ENCODE measurements around the gene TTLL1. TPM values are rescaled to one million over a fixed set of nuclear protein-coding genes. Genes with fewer than 3 reads are reported as not detected.
A peak's percentile ranks its signal among the peaks of the same experiment; 100 is the strongest.

Gene TTLL1
- total and polyA plus RNA-seq, 2 of the 4 experiments (the other 2 are of a cell fraction) = 10.8 to 13.2 TPM

- TF ChIP-seq USF2 (IDR thresholded peaks at IDR 0.05; ENCODE audit: low read depth, low read length) = no peak
Observed at GRCh38 chr22:43090130-43090789, 1.1 kb upstream of the TTLL1 start (continued).

- Histone ChIP-seq H2BK20ac (ENCODE audit: low read depth, low read length) (no peak overlapping the region), H2BK15ac (ENCODE audit: low read depth, low read length) (no peak overlapping the region), H3K36me3 (ENCODE audit: control insufficient read depth, insufficient read depth, low read length) (no peaks in the 10 kb centered on the region), H3K4me2 (ENCODE audit: low read depth, low read length) (peak overlapping the region; percentile 96), H3K18ac (ENCODE audit: low read depth, low read length) (peak overlapping the region; percentile 33; the same call in 1 of the 2 replicates), H4K91ac (ENCODE audit: insufficient read depth, low read depth, low read length) (peak overlapping the region; percentile 8; the same call in 1 of the 2 replicates), H2AK9ac (replicated peaks; ENCODE audit: low read depth, low read length, poor library complexity) (peak overlapping the region; percentile 13), H3K14ac (replicated peaks; ENCODE audit: low read depth, low read length) (peak overlapping the region; percentile 65), H2BK120ac (ENCODE audit: low read depth, low read length) (peak overlapping the region; percentile 20), H2BK5ac (ENCODE audit: low read depth, low read length, poor library complexity, severe bottlenecking) (peak overlapping the region; percentile 60), H4K5ac (ENCODE audit: low read depth, low read length) (peak overlapping the region; percentile 21), H3K27ac (ENCODE audit: insufficient read depth, low read length) (peak overlapping the region; percentile 64), H3K27me3 (ENCODE audit: control insufficient read depth, insufficient read depth, low read length) (no peaks in the 10 kb centered on the region), H3K9me3 (ENCODE audit: control insufficient read depth, insufficient read depth, low read length) (no peaks in the 10 kb centered on the region), H2AK5ac (ENCODE audit: low read depth, low read length) (peak overlapping the region; percentile 11), H2AFZ (replicated peaks; ENCODE audit: low read length, poor library complexity) (peak overlapping the region; percentile 98), H3K4me3 (ENCODE audit: insufficient read depth, low read depth, low read length) (peak overlapping the region; percentile 85), H3K23ac (ENCODE audit: low read depth, low read length) (peak overlapping the region; percentile 63), H3K9me1 (ENCODE audit: insufficient read depth, low read length) (peaks cover 14% of the 10 kb centered on the region), H3K4me1 (ENCODE audit: control insufficient read depth, insufficient read depth, low read length) (0 out of 2 replicates have a peak, but pooled peaks cover 2% of the 10 kb centered on the region), H3K56ac (ENCODE audit: extremely low read depth, insufficient read depth, low read length) (peak overlapping the region; percentile 12; the same call in 1 of the 2 replicates), H3K4ac (ENCODE audit: low read depth, low read length) (peak overlapping the region; percentile 53), H3K9ac (ENCODE audit: low read depth, low read length) (peak overlapping the region; percentile 70), H4K20me1 (ENCODE audit: insufficient read depth, low read length) (no peaks in the 10 kb centered on the region), H4K8ac (ENCODE audit: low read depth in 2 of 2, low read length in 2 of 2) (peak overlapping the region; percentile 76 to 85), H3K79me1 (ENCODE audit: low read depth in 1 of 2, low read length in 2 of 2) (peaks cover 0 to 19% of the 10 kb centered on the region in 2 experiments; a peak in 2 of 4 replicates)
- CTCF ChIA-PET = no interaction called here
- POLR2A ChIA-PET (ENCODE audit: unreplicated experiment) = no interaction called here
- intact Hi-C loops (cut with micrococcal nuclease) (no loop called here), in situ Hi-C loops (cut with MboI; ENCODE audit: low sequenced_read_pairs) (no loop called here), dilution Hi-C loops (cut with HindIII; ENCODE audit: low sequenced_read_pairs, unreplicated experiment) (no loop called here)
- TF ChIP-seq POLR2A (IDR thresholded peaks at IDR 0.05; ENCODE audit: low read depth, low read length) = no peak
- TF ChIP-seq NFE2L2 (IDR thresholded peaks at IDR 0.05; ENCODE audit: low read depth, low read length) = no peak
- no peak for TF ChIP-seq RAD21 (IDR thresholded peaks at IDR 0.05; ENCODE audit: low read length)
- TF ChIP-seq MXI1 (IDR thresholded peaks at IDR 0.05; ENCODE audit: borderline replicate concordance, low read depth, low read length) = no peak
- TF ChIP-seq SMC3 (IDR thresholded peaks at IDR 0.05; ENCODE audit: low read depth, low read length) = no peak
- TF ChIP-seq CHD1 (IDR thresholded peaks at IDR 0.05; ENCODE audit: low read depth, low read length) = no peak
- no peak; the same call in 1 of the 2 replicates for ATAC-seq (ENCODE audit: low read depth)
- WGBS, 2 experiments (ENCODE audit: extremely low coverage in 2 of 2, insufficient read length in 1 of 2) = 100% methylated on average over 4 of the region's 9 CpGs; no CpG with 5 or more reads in 1 of the 2 experiments
- BruUV-seq (replicated peaks) = no TSS peak
- DNase-seq = no peak
Observed at GRCh38 chr22:43088627-43088983, 586 bp downstream of the TTLL1 start.
